HL-60 (cell line): ENCODE measurements around the gene RMND5A.

Source experiments
- POLR2AphosphoS5 ChIP-seq: IDR thresholded peaks from 2 replicates; pipeline ENCODE4 v1.6.1; 2012; ENCODE audit warnings: low read depth
- TF ChIP-seq, protein P1 (sequence below): IDR thresholded peaks from one replicate; pipeline ENCODE4 v1.5.1; 2011; ENCODE audit warnings: low read length, control low read depth, inconsistent platforms; ENCODE audit not compliant: insufficient read depth

DNA sequence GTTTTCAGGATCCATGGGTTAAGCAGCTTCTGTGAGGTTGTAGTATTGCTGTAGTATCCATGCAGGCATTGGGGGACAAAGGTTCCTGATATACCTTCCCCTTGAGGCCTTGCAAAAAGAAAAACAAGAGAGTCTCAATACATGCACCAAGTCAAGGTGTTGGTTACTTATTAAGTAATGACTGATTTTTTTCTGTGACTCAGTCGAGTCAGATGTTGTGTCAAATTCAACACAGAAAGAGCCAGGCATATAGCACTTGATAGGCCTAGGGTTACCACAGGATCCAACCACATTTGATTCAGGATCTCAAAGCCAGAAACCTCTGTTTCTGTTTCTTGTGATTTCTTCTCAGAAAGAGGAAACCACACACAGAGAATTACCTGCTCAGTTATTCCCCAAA, 95.5 kb downstream of the RMND5A start:
- TF ChIP-seq, protein P1, sequence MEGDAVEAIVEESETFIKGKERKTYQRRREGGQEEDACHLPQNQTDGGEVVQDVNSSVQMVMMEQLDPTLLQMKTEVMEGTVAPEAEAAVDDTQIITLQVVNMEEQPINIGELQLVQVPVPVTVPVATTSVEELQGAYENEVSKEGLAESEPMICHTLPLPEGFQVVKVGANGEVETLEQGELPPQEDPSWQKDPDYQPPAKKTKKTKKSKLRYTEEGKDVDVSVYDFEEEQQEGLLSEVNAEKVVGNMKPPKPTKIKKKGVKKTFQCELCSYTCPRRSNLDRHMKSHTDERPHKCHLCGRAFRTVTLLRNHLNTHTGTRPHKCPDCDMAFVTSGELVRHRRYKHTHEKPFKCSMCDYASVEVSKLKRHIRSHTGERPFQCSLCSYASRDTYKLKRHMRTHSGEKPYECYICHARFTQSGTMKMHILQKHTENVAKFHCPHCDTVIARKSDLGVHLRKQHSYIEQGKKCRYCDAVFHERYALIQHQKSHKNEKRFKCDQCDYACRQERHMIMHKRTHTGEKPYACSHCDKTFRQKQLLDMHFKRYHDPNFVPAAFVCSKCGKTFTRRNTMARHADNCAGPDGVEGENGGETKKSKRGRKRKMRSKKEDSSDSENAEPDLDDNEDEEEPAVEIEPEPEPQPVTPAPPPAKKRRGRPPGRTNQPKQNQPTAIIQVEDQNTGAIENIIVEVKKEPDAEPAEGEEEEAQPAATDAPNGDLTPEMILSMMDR, result no peak
- no peak for TF ChIP-seq POLR2AphosphoS5
